IPS-11a (cell line): Measurements from ENCODE around the gene SYT10.
"Not testable (repeated sequence)": the region's sequence is repeated elsewhere in the genome, so short reads cannot be mapped to it uniquely, and the experiment has no call there.

Experiments
- H3K4me3 ChIP-seq: one replicate; pipeline ENCODE4 v1.5.1; 2013; ENCODE audit warnings: low read depth, low read length, control low read depth

SYT10 gene

DNA sequence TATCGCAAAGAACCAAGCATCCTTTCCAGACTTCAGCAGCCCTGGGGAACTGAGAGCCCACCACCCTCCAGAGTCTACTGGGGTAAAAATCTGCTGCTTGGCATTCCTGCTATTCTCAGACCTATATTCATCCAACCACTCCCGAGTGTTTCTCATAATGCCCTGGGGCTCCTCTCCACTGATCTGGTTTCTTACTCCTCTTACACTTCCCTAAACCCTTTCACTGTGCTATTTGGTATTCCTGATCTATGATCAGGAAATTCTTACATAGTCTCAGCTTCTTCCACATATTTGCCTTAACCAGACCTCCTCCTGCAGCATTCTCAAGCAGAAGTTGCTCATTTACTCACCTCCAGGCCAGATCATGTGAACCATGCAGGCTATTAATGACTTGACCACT lies 82.4 kb downstream of the SYT10 start:
- H3K4me3 ChIP-seq: no peak overlapping the region

DNA sequence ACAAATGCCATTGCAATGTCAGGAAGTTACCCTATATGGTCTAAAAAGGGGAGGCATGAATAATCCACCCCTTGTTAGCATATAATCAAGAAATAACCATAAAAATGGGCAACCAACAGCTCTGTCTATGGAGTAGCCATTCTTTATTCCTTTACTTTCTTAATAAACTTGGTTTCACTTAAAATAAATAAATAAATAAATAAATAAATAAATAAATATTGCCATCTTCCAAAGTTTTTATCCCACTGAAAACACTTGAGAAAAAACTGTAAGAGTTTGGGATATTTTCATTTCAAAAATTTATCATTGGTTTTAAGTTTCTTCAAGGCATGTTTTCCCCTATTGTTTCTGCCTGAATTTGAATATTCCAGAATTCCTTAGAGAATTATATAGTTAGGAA lies 89.8 kb downstream of the SYT10 start:
- H3K4me3 ChIP-seq: no peak overlapping the region

DNA sequence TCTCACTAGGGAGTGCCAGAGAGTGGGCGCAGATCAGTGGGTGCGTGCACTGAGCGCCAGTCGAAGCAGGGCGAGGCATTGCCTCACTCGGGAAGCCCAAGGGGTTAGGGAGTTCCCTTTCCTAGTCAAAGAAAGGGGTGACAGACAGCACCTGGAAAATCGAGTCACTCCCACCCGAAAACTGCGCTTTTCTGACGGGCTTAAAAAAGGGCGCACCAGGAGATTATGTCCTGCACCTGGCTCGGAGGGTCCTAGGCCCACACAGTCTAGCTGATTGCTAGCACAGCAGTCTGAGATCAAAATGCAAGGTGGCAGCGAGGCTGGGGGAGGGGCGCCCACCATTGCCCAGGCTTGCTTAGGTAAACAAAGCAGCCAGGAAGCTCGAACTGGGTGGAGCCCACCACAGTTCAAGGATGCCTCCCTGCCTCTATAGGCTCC lies 107.6 kb downstream of the SYT10 start:
- not testable (repeated sequence) for H3K4me3 ChIP-seq

DNA sequence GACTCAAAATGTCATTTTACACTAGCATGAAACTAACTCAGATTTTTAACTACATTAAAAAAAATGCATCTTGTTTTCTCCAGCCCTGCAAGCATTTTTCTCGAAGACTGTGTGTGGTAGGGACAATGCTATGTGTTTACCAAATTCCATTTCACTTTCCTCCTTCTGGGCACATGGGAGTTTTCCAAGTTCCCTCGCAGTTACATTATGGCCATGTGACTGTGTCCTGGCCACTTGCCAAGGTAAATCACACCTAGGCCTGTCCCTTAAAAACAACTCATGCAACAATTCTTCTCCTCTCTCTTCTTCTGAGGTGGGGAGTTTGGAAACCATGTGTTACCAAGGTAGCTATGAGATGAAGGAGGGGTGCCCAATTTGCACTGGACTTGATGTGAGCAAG lies 108.7 kb downstream of the SYT10 start:
- H3K4me3 ChIP-seq: no peak overlapping the region
